ENCODE measurements around the gene STH. TPM values are rescaled to one million over a fixed set of nuclear protein-coding genes. Genes with fewer than 3 reads are reported as not detected.

The STH gene
- polyA plus RNA-seq, 1 experiment = not detected

DNA sequence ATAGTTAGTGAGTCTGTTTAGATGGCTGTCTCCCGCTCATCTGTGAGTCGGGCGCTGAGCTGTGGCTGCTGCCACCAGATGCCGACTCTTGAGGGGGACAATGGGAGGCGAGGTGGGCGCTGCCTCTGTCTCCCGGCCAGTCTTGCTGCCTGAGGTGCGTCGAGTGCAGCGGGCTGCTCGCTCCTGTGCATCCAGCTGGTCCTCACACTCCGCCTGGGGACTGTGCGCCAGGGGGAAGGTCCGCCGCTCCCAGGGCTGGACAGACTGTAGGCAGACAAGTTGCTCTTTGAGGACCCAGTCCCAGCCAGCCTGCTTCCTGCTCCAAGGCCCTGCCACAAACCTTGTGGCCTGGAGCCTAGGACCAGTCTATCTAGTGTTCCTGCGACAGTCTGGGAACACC is 32.4 kb downstream of the STH start:
- Histone ChIP-seq H3K27ac (ENCODE audit: low read depth, low read length) (no peak overlapping the region), H3K9me3 (ENCODE audit: control insufficient read depth, insufficient read depth, low read length) (no peaks in the 10 kb centered on the region), H3K27me3 (ENCODE audit: control insufficient read depth, insufficient read depth, low read length) (no peaks in the 10 kb centered on the region), H3K4me3 (ENCODE audit: low read depth, low read length) (no peak overlapping the region)
- TF ChIP-seq, protein P1, sequence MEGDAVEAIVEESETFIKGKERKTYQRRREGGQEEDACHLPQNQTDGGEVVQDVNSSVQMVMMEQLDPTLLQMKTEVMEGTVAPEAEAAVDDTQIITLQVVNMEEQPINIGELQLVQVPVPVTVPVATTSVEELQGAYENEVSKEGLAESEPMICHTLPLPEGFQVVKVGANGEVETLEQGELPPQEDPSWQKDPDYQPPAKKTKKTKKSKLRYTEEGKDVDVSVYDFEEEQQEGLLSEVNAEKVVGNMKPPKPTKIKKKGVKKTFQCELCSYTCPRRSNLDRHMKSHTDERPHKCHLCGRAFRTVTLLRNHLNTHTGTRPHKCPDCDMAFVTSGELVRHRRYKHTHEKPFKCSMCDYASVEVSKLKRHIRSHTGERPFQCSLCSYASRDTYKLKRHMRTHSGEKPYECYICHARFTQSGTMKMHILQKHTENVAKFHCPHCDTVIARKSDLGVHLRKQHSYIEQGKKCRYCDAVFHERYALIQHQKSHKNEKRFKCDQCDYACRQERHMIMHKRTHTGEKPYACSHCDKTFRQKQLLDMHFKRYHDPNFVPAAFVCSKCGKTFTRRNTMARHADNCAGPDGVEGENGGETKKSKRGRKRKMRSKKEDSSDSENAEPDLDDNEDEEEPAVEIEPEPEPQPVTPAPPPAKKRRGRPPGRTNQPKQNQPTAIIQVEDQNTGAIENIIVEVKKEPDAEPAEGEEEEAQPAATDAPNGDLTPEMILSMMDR (IDR thresholded peaks at IDR 0.05; ENCODE audit: low read depth, low read length) = no peak
- ChIA-PET CTCF (no interaction called here), POLR2A (no interaction called here)
- no peak for DNase-seq (ENCODE audit: low read depth, low spot score)

DNA sequence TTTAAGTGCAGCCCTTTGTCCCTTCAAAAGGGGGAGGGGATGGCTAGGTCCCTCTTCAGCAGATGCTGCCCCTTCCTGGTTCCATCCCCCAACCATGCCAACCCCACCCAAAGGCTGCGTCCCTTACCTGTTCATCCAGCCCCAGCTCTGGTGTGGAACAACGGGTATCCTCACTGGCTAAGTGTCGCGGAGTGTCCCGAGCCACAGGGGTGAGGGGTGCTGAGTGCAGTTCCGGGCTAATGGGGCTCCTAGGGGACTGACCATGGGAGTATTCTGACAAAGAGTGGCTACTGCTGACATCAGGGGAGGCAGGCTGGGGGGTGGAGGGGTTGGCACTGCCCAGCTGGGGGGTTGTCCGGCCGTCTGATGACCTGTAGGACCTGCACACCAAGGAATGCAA is 32.9 kb downstream of the STH start:
- POLR2A ChIA-PET = no interaction called here
- no peak overlapping the region for H3K27ac ChIP-seq (ENCODE audit: low read depth, low read length)
- H3K4me3 ChIP-seq (ENCODE audit: low read depth, low read length) = no peak overlapping the region
- no peaks in the 10 kb centered on the region for H3K9me3 ChIP-seq (ENCODE audit: control insufficient read depth, insufficient read depth, low read length)
- no peaks in the 10 kb centered on the region for H3K27me3 ChIP-seq (ENCODE audit: control insufficient read depth, insufficient read depth, low read length)
- CTCF ChIA-PET = interaction anchor here (0.6 to 0.8 kb wide), 2 partner anchors 9 to 161 kb away, joined by 3 to 5 read pairs; partner anchors contain the start of gene KANSL1
- TF ChIP-seq, protein P1 (IDR thresholded peaks at IDR 0.05; ENCODE audit: low read depth, low read length) = no peak
- DNase-seq (ENCODE audit: low read depth, low spot score) = no peak

DNA sequence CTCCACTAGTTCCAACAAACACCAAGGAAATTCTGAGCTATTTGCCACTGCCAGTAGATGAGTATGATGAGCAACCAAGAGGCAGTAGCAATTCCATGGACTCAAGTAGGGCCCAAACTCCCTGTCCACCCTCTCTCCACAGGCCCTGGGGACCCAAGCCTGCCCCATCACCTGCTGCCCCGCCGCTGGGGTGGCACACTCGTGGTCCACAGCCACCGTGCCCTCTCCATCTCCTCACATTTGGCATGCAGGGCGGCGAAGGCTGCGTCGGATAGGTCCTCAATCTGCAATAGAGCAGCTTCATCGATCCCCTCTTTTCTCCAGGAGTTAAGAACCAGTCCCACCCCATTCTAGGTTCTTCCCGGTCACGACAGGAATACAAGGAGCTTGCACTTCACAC is 33.9 kb downstream of the STH start:
- TF ChIP-seq, protein P1 (IDR thresholded peaks at IDR 0.05; ENCODE audit: low read depth, low read length) = no peak
- ChIA-PET CTCF (interaction anchor here (0.8 to 2.3 kb wide), 3 partner anchors 11 to 180 kb away, joined by 3 to 12 read pairs (median 3); partner anchors contain the start of gene KANSL1), POLR2A (no interaction called here)
- no peak overlapping the region for H3K27ac ChIP-seq (ENCODE audit: low read depth, low read length)
- H3K4me3 ChIP-seq (ENCODE audit: low read depth, low read length) = no peak overlapping the region
- DNase-seq (ENCODE audit: low read depth, low spot score) = no peak
- no peaks in the 10 kb centered on the region for H3K9me3 ChIP-seq (ENCODE audit: control insufficient read depth, insufficient read depth, low read length)
- H3K27me3 ChIP-seq (ENCODE audit: control insufficient read depth, insufficient read depth, low read length) = no peaks in the 10 kb centered on the region

DNA sequence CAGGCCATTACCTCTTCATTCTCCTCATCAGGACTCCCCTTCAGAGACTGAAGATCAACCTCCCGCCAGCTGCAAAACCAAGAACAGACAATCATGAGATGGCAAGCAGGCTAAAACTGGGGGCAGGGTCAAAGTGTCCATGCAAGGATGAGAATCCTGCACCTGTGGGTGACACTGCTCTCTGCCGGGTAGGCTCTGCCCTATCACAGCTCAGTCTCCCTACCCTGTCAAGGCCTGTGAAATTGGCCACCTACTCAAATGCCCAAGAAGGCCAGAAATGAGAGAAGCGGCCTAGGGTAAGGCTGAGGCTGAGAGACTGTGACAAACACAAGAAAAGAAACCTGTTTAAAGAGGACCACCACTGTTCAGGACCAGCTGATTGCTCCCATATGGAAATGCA is 34.3 kb downstream of the STH start:
- ChIA-PET POLR2A (no interaction called here), CTCF (interaction anchor here (1.1 to 2.3 kb wide), 2 partner anchors 11 to 180 kb away, joined by 3 to 12 read pairs; no protein-coding TSS in a partner anchor)
- Histone ChIP-seq H3K27ac (ENCODE audit: low read depth, low read length) (no peak overlapping the region), H3K9me3 (ENCODE audit: control insufficient read depth, insufficient read depth, low read length) (no peaks in the 10 kb centered on the region), H3K27me3 (ENCODE audit: control insufficient read depth, insufficient read depth, low read length) (no peaks in the 10 kb centered on the region), H3K4me3 (ENCODE audit: low read depth, low read length) (no peak overlapping the region)
- no peak for DNase-seq (ENCODE audit: low read depth, low spot score)
- TF ChIP-seq, protein P1 (IDR thresholded peaks at IDR 0.05; ENCODE audit: low read depth, low read length) = no peak

DNA sequence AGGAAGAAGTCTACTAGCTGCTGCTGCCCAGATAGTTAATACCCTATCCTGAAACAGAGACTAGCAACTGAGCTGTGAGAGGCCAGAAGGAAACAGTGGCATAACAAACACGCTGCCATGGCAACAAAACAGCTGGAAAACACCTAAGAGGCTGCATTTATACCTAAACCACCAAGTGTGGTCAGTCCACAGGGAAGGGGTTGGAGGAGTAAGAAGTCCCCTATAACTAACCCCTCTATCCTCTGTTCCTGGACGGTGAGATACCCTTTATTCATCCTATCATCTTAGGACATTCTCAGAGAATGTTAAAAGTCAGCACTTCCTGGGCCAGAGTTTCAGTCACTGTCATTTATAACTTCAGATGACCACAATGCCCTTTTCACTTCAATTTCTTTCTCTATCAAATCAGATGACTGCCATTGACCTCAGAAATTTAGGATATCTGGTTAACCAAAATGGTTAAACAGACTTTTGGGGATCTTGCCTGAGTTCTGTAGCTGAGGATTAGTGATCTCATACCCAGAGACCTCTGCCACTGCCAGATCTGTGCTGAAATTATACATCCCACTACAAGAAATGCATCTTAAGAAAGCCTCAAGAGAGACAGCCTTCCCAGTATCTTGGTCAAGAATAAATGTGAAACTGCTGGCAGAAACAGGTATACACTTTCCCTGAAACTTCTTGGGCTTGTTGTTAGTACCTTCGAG is 36.2 kb downstream of the STH start:
- Histone ChIP-seq H3K27ac (ENCODE audit: low read depth, low read length) (no peak overlapping the region), H3K27me3 (ENCODE audit: control insufficient read depth, insufficient read depth, low read length) (no peaks in the 10 kb centered on the region), H3K9me3 (ENCODE audit: control insufficient read depth, insufficient read depth, low read length) (no peaks in the 10 kb centered on the region), H3K4me3 (ENCODE audit: low read depth, low read length) (no peak overlapping the region)
- TF ChIP-seq, protein P1 (IDR thresholded peaks at IDR 0.05; ENCODE audit: low read depth, low read length) = no peak
- DNase-seq (ENCODE audit: low read depth, low spot score) = no peak
- POLR2A ChIA-PET = no interaction called here
- CTCF ChIA-PET = interaction anchor here (1.0 to 1.7 kb wide), 4 partner anchors 9 to 178 kb away, joined by 3 to 11 read pairs (median 7); partner anchors contain the start of gene KANSL1

All from AG04450 (cell line).